CD4-positive, alpha-beta T cell treated with Interleukin-6 for 4 hours (primary cell): ENCODE results near the gene GLRB.
A peak's percentile ranks its signal among the peaks of the same experiment; 100 is the strongest.
"Not testable (repeated sequence)": the region's sequence is repeated elsewhere in the genome, so short reads cannot be mapped to it uniquely, and the experiment has no call there.

Source experiments
- DNase-seq: peaks from one replicate; pipeline ENCODE4 v3.0.0-alpha.2; 2020; ENCODE audit warnings: mixed read lengths

The GLRB gene

DNA sequence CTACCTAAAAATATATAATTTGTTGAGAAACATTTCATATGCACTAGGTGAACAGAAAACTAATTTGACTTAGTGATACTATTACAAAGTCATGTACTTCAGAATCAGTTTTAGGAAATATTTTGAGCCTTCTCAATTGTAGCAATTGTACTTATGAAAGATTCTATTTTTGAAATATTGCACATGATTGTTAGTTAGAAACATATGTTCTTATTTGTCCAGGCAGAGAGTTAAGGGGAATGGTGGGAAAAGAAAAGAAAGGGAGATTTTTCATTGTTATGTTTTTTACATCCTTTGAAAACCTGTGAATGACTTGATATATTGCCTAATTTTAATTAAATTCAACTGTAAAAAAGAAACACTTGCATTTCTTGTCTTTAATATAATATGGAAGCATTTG is 66.0 kb downstream of the GLRB start:
- no peak for DNase-seq

DNA sequence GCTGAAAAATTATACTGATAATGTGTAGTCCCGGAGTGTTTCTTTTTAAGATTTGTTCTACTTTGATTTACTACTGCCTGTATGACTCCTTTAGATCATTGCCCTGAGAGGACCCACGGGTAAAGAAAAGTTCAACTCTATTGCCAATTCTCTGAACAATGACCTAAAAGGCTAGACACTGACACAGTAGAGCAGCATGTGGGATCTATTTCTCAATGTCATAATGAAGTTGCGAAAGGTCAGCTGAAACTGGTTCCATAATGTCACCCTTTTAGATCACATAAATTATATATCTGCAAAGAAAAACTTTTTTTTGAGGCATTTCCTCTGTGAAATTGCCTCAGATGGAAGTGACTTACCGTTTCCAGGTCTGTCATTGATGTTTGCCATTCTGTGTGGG is 67.4 kb downstream of the GLRB start:
- DNase-seq = no peak

DNA sequence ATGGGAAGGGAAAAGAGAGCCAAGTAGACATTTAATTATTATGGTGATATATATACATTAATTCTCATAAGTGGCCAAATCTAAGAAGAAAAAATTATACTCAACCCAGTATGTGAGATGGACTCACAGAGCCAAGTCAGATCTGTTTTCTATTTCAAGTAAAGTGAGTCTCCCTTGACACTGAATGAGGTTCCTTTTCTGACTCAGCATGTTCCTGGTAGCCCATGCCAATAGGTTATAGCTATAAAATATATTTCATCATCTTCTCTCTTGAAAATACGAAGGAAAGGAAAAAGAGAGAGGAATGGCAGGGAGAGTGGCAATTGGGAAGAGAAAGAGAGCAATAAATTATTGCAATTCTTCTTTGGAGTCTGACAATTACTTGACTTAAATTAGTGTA is 75.8 kb downstream of the GLRB start:
- no peak for DNase-seq

DNA sequence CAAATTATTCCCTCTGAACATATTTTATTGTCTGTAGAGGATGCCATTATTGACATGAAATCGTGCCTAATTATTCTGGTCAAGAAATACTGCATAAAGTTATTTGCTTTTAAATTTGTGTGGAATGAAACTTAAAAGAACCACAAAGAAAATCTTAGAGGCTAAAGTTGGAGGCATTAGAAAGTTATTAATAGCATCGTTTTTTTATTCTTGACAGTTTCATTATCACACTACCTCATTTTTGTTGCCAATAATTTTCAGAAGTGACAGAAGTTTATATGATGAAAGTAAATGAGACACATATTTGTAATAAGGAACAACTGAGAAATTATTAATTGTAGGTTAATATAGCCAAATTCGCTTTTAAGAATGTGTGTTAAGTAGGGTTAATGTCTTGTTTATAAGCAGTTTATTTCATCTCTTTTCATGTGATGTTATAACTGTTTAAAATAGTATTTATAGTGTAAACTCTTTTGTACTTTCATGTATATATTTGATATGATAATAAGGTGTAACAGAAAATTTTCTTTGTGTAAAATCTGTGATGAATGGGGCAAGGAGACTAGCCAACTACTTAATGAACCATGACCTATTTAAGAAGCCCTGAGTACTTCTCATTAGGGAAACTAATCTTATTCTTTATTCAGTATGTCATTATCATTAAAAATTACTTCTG is 90.1 kb downstream of the GLRB start:
- DNase-seq = no peak

DNA sequence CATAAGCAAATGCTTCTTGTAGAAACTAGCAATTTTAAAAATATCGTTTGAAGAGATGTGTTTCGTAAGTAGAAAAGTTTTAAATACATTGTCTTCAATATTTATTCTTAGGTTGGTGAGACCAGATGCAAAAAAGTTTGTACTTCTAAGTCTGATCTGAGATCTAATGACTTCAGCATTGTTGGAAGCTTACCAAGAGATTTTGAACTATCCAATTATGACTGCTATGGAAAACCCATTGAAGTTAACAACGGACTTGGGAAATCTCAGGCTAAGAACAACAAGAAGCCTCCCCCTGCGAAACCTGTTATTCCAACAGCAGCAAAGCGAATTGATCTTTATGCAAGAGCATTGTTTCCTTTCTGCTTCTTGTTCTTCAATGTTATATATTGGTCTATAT is 94.4 kb downstream of the GLRB start:
- no peak for DNase-seq

DNA sequence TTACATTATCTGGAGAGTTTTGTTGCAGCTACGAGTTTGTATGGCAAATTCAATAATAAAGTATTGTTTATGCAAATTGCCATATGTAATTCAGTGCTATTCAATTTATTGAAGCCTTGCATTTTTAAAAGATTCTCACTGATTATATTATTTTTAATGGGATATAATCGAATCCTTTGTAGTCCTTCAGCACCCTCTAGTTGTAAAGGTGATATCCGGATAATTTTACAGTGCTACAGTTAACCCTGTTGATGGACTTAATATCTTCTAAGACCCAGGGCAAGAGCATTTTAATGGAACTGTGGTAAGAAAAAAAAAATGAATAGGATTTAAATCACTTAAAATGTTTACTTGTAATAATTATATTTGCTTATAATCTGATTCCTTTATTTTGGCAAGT is 96.1 kb downstream of the GLRB start:
- DNase-seq = no peak

DNA sequence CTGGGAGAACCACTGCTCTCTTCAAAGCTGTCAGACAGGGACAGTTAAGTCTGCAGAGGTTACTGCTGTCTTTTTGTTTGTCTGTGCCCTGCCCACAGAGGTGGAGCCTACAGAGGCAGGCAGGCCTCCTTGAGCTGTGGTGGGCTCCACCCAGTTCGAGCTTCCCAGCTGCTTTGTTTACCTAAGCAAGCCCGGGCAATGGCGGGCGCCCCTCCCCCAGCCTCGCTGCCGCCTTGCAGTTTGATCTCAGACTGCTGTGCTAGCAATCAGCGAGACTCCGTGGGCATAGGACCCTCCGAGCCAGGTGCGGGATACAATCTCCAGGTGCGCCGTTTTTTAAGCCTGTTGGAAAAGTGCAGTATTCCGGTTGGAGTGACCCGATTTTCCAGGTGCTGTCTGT is 104.3 kb downstream of the GLRB start:
- not testable (repeated sequence) for DNase-seq

DNA sequence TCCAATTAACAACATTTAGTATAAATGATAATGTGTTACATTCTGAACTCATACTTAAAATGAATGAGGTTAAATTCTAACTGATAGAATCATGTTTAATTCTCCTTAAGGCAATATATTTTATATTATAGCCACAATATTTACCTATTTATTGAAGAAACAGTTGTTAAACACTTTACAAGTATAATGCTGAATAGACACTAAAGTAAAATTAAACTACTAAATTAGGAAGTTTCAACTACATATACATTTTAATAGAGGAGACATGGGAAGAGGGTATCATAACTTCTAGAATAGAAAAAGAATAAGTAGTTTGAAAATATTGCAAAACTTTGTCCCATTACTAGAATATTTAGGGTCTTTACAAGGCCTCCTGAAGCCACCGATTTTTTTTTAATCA is 108.3 kb downstream of the GLRB start:
- DNase-seq = no peak

DNA sequence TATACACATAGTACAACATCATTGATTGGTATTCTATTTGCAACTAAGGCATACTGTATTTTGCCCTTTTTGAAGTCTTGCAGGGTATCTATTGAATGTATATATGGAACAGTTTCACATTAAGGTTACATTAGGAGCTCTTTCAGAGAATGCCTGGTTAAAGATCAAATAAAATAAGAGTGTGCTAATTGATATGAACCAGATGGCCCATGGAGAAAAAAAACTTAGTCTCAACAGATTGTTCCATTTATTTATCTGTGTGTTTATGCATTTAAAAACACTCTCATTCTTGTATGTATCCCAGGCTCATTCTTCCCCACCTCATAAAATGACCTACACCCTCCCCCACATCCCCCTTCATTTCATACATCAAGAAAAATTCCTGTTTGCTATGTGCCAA is 109.4 kb downstream of the GLRB start:
- DNase-seq = no peak

DNA sequence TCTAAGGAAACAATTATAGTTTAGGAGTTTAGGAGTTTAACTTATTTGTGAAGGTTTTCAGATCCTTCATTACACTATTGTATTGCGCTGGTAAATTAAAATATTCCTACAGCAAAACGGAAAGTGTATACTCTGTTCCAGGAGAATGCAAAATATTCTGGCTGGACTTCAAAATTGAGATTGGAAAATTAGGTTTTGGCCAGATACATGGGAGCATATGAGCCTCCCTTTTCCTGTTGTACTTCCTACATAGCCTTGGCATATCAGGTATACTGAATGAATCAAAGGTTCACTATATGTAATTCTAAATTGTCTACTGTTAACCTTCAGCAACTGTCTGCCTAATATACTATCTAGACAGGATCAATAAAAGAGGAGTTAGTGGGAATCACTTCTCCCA is 119.4 kb downstream of the GLRB start:
- no peak for DNase-seq

DNA sequence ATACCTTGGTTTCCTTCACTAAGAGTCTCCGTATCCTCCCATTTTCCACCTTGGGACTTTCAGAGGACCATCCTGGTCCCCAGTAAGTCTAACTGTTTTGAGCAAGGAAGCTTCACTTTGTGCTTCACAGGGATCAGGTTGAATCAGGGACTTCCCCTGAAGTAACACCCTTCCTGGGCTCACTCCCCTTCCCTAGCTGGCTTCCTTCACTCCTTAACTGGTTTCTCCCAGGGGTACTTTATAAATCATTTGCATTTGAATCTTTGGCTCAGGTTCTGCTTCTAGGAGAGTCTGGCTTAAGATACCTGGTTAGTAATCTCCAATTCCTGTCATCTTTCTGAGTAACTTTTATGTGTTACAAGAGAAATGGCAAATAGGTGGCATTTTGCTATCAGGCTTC is 120.1 kb downstream of the GLRB start:
- no peak for DNase-seq

DNA sequence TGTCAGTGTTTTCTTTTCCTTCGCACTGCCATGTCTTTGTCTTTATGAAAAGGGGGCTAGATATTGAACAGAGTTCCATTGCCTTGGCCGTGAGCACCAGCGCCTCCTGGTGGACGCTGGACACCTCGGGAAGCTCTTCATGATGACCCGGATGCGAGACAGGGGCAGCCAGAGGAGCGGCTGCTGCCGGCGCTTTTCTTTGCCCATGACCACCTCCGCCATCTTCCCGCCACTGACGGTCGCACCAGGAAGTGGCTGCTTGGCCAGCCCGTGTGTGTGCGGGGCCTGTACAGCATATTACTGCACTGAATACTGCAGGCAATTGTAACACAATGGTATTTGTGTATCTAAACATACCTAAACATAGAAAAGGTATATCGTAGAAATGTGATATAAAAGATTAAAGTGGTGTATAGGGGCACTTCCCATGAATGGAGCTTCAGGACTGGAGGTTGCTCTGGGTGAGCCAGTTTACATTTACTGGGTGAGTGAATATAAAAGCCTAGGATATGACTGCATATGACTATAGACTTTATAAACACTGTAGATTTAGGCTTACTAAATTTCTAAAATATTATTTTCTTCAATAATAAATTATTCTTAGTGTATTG is 128.8 kb downstream of the GLRB start:
- DNase-seq = peak; percentile 5

DNA sequence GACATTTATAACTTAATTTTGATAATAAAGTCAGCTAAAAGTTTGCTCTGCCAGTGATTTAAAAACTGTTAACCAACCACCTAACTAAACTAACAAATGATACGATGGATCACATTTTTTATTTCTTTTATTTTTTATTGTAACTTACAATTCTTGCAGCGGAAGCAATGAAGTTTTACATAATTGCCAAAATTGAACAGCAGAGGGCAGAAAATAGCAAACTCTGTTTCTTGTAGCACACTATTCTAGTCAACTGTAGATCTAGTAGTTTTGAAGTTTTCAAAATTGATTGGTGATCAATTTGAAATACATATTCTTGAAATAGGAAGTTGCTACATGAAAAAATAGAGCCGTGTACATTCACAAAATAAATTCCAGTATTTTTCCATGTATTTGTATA is 141.8 kb downstream of the GLRB start:
- no peak for DNase-seq

DNA sequence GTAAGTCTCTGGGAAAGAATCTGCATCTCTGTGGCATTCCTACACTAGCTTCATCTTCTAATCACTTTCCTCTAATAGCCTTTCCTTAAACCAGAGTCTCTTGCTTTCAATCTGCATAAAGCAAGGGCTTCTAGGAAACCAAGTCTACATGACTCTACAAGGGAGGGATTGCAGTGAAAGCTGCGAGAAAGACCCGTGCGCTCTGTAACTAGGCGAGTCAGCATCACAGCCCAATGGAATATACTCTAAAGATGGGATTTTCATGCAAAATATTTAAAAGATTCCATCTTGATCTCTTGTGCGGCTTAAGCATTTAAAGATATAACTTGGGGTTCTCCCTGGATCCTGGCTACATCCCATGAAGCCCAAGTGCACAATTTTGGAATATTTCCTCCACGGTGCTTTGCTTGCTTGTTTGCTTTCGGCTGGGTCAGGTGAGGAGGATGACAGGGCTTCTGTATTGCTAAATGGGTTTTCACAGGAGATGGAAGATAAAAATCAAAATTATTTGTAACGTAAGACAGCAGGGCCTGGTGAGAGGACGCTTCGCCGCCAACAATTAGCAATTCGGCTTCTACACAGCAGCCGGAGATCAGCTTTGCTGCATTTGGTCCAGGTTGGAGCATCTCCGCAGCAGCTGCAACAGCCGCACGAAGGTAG is 143.9 kb downstream of the GLRB start:
- DNase-seq = no peak

DNA sequence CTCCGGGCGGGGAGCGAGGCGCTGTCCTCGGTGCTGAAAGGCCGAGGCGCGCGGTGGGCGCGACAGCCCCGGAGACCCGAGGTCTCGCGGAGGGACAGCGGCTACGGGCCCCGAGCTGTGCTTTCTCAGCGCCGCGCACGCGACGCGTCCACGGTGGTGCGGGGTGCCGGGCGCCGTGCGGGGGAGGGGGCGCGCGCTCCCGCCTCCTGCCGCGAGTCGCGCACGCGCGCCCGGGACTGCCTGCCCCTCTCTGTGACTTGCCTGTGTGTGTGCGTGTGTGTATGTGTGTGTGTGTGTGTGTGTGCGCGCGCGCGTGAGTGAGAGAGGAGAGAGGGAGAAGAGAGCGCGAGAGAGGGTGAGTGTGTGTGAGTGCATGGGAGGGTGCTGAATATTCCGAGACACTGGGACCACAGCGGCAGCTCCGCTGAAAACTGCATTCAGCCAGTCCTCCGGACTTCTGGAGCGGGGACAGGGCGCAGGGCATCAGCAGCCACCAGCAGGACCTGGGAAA is 144.5 kb downstream of the GLRB start, which contains the start of gene GRIA2:
GRIA2 (plus strand) TSS at position 358 of the 511 bp plus-strand sequence. CDS start 315 bp downstream, outside the sequence.
- no peak for DNase-seq

DNA sequence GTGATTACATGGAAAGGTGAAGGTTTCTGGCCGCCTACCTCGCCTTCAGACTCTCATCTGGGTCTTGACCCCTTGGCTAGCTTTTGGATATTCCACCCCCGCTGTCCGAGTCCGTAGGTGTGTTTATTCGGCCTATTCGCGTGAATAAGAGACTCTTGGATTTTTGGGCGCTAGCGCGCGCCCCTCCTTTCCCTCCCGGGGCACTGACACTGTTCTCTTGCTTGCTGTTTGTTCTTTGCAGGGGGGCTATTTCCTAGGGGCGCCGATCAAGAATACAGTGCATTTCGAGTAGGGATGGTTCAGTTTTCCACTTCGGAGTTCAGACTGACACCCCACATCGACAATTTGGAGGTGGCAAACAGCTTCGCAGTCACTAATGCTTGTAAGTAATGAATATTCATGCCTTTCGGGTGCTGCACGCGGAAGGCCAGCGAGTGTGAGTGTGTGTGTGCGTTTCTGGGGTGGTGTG is 145.5 kb downstream of the GLRB start:
- no peak for DNase-seq
